ENCODE data around the gene FAM120A. TPM values are rescaled to one million over a fixed set of nuclear protein-coding genes. Genes with fewer than 3 reads are reported as not detected.

The FAM120A gene
- total RNA-seq, 1 experiment from 2014 or later, result 98.2 TPM

DNA sequence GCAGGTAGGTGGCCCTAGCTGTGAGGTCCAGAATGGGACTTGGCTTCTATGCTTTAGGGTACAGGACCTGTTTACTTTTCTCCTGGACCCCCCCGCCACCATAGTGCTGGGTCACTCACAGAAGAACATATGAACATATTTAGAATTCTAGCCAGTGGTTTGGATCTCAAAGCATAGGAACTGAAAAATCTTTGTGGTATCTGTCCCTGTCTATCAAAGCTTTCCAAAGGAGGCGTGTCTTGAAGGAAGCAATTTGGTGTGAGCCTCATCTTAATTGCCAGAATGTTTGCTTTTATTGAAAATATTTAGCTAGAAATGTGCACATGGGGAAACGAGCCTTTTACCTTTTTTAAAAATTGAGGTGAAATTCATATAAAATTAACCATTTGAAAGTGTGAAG is 131.1 kb downstream of the FAM120A start:
- BruUV-seq (replicated peaks), result no TSS peak
- no peaks in the 10 kb centered on the region for H3K4me1 Mint-ChIP-seq (ENCODE audit: low read depth, unreplicated experiment)
- H3K27ac Mint-ChIP-seq (ENCODE audit: unreplicated experiment), result no peak overlapping the region
- H3K27me3 Mint-ChIP-seq (ENCODE audit: unreplicated experiment), result no peaks in the 10 kb centered on the region
- no peak overlapping the region for H3K4me3 Mint-ChIP-seq (ENCODE audit: low read depth, unreplicated experiment)
- no peak for DNase-seq
- CTCF ChIA-PET, result no interaction called here
- intact Hi-C loops (cut with micrococcal nuclease; ENCODE audit: unreplicated experiment), result no loop called here
- TF ChIP-seq, protein P1, sequence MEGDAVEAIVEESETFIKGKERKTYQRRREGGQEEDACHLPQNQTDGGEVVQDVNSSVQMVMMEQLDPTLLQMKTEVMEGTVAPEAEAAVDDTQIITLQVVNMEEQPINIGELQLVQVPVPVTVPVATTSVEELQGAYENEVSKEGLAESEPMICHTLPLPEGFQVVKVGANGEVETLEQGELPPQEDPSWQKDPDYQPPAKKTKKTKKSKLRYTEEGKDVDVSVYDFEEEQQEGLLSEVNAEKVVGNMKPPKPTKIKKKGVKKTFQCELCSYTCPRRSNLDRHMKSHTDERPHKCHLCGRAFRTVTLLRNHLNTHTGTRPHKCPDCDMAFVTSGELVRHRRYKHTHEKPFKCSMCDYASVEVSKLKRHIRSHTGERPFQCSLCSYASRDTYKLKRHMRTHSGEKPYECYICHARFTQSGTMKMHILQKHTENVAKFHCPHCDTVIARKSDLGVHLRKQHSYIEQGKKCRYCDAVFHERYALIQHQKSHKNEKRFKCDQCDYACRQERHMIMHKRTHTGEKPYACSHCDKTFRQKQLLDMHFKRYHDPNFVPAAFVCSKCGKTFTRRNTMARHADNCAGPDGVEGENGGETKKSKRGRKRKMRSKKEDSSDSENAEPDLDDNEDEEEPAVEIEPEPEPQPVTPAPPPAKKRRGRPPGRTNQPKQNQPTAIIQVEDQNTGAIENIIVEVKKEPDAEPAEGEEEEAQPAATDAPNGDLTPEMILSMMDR (IDR thresholded peaks at IDR 0.05; ENCODE audit: unreplicated experiment), result no peak
- H3K36me3 Mint-ChIP-seq (ENCODE audit: insufficient read depth, unreplicated experiment), result peaks cover 10% of the 10 kb centered on the region
- H3K9me3 Mint-ChIP-seq (ENCODE audit: low read depth, unreplicated experiment), result peaks cover 3% of the 10 kb centered on the region

DNA sequence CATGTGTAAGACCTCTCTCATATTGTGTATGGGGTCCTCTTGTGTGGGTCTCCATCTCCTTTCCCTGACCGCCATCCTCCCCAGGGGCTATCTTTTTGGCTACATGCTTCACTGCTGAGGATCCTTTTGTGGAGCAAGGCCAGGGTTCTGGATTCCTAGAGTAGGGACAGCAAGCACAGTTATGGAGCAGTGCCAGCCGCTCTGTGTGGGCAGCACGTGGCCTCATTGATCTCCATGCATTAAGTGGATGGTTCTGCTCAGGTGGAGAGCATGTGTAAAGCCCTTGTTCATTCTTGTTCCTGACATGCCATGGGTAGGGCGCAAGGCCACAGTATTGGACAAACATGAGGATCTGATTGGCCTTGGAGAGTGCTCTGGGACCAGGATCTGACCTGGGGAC is 133.8 kb downstream of the FAM120A start:
- intact Hi-C loops (cut with micrococcal nuclease; ENCODE audit: unreplicated experiment), result no loop called here
- H3K4me1 Mint-ChIP-seq (ENCODE audit: low read depth, unreplicated experiment), result no peaks in the 10 kb centered on the region
- H3K27ac Mint-ChIP-seq (ENCODE audit: unreplicated experiment), result no peak overlapping the region
- no peak overlapping the region for H3K4me3 Mint-ChIP-seq (ENCODE audit: low read depth, unreplicated experiment)
- H3K27me3 Mint-ChIP-seq (ENCODE audit: unreplicated experiment), result no peaks in the 10 kb centered on the region
- no peak for DNase-seq
- no TSS peak for BruUV-seq (replicated peaks)
- peaks cover 6% of the 10 kb centered on the region for H3K36me3 Mint-ChIP-seq (ENCODE audit: insufficient read depth, unreplicated experiment)
- TF ChIP-seq, protein P1 (IDR thresholded peaks at IDR 0.05; ENCODE audit: unreplicated experiment), result no peak
- peaks cover 3% of the 10 kb centered on the region for H3K9me3 Mint-ChIP-seq (ENCODE audit: low read depth, unreplicated experiment)
- CTCF ChIA-PET, result no interaction called here

DNA sequence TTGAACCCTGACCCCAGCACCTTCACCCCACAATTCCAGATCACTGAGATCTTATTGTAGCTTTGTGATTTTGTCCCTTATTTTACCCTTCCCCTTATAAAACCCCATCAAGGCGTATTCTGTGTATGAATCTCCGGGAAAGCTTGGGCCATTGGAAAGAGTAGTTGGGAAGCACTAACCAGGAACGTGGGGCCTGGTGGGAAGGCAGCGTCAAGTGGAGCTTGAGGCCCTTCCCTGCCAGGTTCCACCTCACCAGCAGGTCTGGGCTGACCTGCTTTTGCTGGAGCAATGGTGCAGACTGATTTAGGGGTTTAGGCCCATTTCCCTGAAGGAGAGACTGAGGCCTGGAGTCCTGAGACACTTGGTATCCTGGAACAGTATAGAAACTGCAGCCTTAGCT is 134.2 kb downstream of the FAM120A start:
- TF ChIP-seq, protein P1 (IDR thresholded peaks at IDR 0.05; ENCODE audit: unreplicated experiment), result no peak
- CTCF ChIA-PET, result no interaction called here
- H3K36me3 Mint-ChIP-seq (ENCODE audit: insufficient read depth, unreplicated experiment), result peaks cover 6% of the 10 kb centered on the region
- H3K4me3 Mint-ChIP-seq (ENCODE audit: low read depth, unreplicated experiment), result no peak overlapping the region
- no peaks in the 10 kb centered on the region for H3K27me3 Mint-ChIP-seq (ENCODE audit: unreplicated experiment)
- H3K27ac Mint-ChIP-seq (ENCODE audit: unreplicated experiment), result no peak overlapping the region
- H3K9me3 Mint-ChIP-seq (ENCODE audit: low read depth, unreplicated experiment), result peaks cover 3% of the 10 kb centered on the region
- DNase-seq, result no peak
- no peaks in the 10 kb centered on the region for H3K4me1 Mint-ChIP-seq (ENCODE audit: low read depth, unreplicated experiment)
- intact Hi-C loops (cut with micrococcal nuclease; ENCODE audit: unreplicated experiment), result no loop called here
- no TSS peak for BruUV-seq (replicated peaks)

DNA sequence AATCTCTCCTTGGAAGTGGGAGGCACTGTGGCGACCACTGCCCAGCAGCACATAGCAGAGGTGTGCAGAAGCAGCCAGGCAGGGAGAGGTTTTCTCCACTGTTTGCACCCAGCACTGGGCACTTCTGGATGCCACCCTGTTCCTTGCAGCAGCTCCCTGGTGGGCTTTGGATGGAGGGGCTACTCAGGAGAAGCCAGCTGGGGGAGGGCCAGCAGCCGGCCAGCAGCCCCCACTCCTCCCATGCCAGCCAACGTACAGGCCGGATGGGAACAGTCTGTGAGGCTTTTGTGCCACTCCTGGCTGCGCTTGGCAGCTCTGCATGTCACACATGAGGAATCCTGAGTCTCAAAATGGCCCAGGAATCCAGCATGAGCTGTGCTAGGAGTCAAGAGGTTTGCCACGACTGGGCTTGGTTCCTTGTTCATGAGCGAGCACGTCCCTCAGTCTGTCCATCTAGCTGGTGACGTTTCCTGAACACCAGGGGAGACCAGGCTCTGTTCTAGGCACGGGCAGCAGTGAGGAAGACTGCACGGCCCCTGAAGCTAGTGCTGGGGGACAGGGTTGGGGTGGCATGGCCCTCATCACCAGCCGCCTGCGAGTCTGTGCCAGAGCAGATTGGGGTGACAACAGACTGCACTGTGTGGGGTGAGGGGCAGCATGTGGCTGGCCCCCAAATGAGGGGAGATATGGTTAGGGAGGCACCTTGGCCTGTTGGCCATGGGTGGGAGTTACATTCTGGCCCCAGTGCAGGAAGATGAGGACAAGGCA is 135.0 kb downstream of the FAM120A start:
- TF ChIP-seq, protein P1 (IDR thresholded peaks at IDR 0.05; ENCODE audit: unreplicated experiment), result no peak
- Mint-ChIP-seq H3K36me3 (ENCODE audit: insufficient read depth, unreplicated experiment) (peaks cover 6% of the 10 kb centered on the region), H3K4me1 (ENCODE audit: low read depth, unreplicated experiment) (no peaks in the 10 kb centered on the region), H3K4me3 (ENCODE audit: low read depth, unreplicated experiment) (no peak overlapping the region), H3K27ac (ENCODE audit: unreplicated experiment) (no peak overlapping the region), H3K9me3 (ENCODE audit: low read depth, unreplicated experiment) (peaks cover 3% of the 10 kb centered on the region), H3K27me3 (ENCODE audit: unreplicated experiment) (no peaks in the 10 kb centered on the region)
- intact Hi-C loops (cut with micrococcal nuclease; ENCODE audit: unreplicated experiment), result no loop called here
- no peak for DNase-seq
- BruUV-seq (replicated peaks), result no TSS peak
- CTCF ChIA-PET, result no interaction called here
